PC-9 (cell line): ENCODE data around the gene COL5A3.

Experiments
- EZH2 ChIP-seq: fragments of 200-600 bp; sonication (generic); IDR thresholded peaks from 2 replicates; pipeline ENCODE4 v1.8.0; 2017; ENCODE audit warnings: antibody characterized with exemption, low read depth
- TF ChIP-seq, protein P1 (sequence below): fragments of 200-600 bp; sonication (generic); conservative IDR thresholded peaks from 2 replicates; pipeline ENCODE4 v1.6.1; 2017; ENCODE audit warnings: mixed run types, antibody characterized with exemption, mild to moderate bottlenecking, moderate library complexity

DNA sequence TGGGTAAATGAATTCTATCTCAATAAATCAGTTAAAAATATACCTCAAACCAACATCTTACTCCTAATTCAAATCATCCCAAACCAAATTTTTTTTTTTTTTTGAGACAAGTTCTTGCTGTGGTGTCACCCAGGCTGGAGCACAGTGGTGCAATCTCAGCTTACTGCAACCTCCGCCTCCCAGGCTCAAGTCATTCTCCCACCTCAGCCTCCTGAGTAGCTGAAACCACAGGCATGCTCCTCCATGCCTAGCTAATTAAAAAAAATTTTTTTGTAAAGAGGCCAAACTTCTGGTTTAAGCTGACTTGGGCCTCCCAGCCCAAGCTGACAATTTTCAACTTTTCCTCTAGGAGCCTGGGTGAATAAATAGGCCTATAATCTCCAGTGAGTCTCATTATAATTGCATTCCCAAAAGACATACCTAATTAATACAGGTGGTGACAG, 51.9 kb downstream of the COL5A3 start:
- TF ChIP-seq, protein P1, sequence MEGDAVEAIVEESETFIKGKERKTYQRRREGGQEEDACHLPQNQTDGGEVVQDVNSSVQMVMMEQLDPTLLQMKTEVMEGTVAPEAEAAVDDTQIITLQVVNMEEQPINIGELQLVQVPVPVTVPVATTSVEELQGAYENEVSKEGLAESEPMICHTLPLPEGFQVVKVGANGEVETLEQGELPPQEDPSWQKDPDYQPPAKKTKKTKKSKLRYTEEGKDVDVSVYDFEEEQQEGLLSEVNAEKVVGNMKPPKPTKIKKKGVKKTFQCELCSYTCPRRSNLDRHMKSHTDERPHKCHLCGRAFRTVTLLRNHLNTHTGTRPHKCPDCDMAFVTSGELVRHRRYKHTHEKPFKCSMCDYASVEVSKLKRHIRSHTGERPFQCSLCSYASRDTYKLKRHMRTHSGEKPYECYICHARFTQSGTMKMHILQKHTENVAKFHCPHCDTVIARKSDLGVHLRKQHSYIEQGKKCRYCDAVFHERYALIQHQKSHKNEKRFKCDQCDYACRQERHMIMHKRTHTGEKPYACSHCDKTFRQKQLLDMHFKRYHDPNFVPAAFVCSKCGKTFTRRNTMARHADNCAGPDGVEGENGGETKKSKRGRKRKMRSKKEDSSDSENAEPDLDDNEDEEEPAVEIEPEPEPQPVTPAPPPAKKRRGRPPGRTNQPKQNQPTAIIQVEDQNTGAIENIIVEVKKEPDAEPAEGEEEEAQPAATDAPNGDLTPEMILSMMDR: no peak
- no peak for TF ChIP-seq EZH2
